ENCODE measurements around the gene ZNF736. TPM values are rescaled to one million over a fixed set of nuclear protein-coding genes. Genes with fewer than 3 reads are reported as not detected.
"Not testable (repeated sequence)": the region's sequence is repeated elsewhere in the genome, so short reads cannot be mapped to it uniquely, and the experiment has no call there.

ZNF736 gene
- total and polyA plus RNA-seq, 8 donors, result 0.46 to 50.7 (median 6.7) TPM

GRCh38 chr7:64320547-64321513 lies 7.1 kb downstream of the ZNF736 start:
- intact Hi-C loops (cut with DNase I; ENCODE audit: low total_unique reads), result no loop called here
- peaks cover 0 to 4% (median under 1%) of the 10 kb centered on the region in 4 donors for H3K4me1 ChIP-seq
- no peak overlapping the region for H3K27ac ChIP-seq
- H3K9me3 ChIP-seq, result peaks cover under 1 to 23% (median 5%) of the 10 kb centered on the region in 4 donors
- no peak overlapping the region for H3K4me3 ChIP-seq
- no peak for TF ChIP-seq POLR2AphosphoS5 (IDR thresholded peaks at IDR 0.05)
- TF ChIP-seq EP300 (IDR thresholded peaks at IDR 0.05), result no peak
- TF ChIP-seq CTCF (IDR thresholded peaks at IDR 0.05), result no peak
- TF ChIP-seq POLR2A (IDR thresholded peaks at IDR 0.05), result no peak
- WGBS, 5 donors, result 89 to 94% (median 90%) methylated on average over 3 of the region's 3 CpGs
- no peak for DNase-seq
- H3K36me3 ChIP-seq, result peaks cover 3 to 10% (median 5%) of the 10 kb centered on the region in 4 donors
- no peaks in the 10 kb centered on the region for H3K27me3 ChIP-seq

DNA sequence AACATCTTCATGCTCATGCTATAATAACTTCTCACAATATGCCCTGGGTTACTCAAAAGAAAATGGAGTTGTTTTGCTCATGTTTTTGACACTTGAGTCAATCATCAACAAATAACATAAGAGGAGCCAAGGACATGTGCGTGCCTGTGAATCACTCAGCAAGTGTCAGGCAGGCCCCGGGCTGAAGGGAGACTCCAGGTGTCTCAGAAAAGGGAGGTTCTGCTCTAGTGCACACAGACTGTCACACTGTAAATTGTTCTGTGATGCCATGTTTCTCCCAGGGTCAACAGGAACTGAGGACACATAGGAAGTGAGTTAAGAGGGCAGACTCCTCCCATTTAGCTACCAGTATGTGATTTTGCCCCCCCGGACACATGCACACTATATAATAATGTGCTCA lies 10.4 kb downstream of the ZNF736 start:
- WGBS, 5 donors, result 83 to 95% (median 91%) methylated on average over 3 of the region's 3 CpGs
- H3K27ac ChIP-seq; DNase-seq; H3K4me1 ChIP-seq; H3K4me3 ChIP-seq; H3K27me3 ChIP-seq; intact Hi-C loops (cut with DNase I; ENCODE audit: low total_unique reads): not testable (repeated sequence)
- Histone ChIP-seq H3K9me3 (peaks cover 4 to 49% (median 17%) of the 10 kb centered on the region in 4 donors), H3K36me3 (peaks cover 3 to 12% (median 9%) of the 10 kb centered on the region in 4 donors)

- H3K4me1 ChIP-seq; intact Hi-C loops (cut with DNase I; ENCODE audit: low total_unique reads); H3K27me3 ChIP-seq; H3K27ac ChIP-seq; DNase-seq; H3K4me3 ChIP-seq: not testable (repeated sequence)
- peaks cover 4 to 70% (median 41%) of the 10 kb centered on the region in 4 donors for H3K36me3 ChIP-seq
- 94 to 99% (median 97%) methylated on average over 3 of the region's 3 CpGs for WGBS, 5 donors
- peaks cover 66 to 100% (median 96%) of the 10 kb centered on the region in 4 donors for H3K9me3 ChIP-seq
These were observed 35.0 kb downstream of the ZNF736 start for GRCh38 chr7:64348713-64349210.

- Histone ChIP-seq H3K4me1 (no peaks in the 10 kb centered on the region), H3K36me3 (peaks cover 0 to 12% (median 0%) of the 10 kb centered on the region in 4 donors), H3K27me3 (no peaks in the 10 kb centered on the region), H3K4me3 (no peak overlapping the region), H3K27ac (no peak overlapping the region), H3K9me3 (peaks cover 18 to 98% (median 82%) of the 10 kb centered on the region in 4 donors)
- WGBS, 5 donors, result 94 to 97% (median 94%) methylated on average over 2 of the region's 2 CpGs
- no peak for DNase-seq
- no peak for TF ChIP-seq CTCF (IDR thresholded peaks at IDR 0.05)
- no peak for TF ChIP-seq POLR2AphosphoS5 (IDR thresholded peaks at IDR 0.05)
- TF ChIP-seq POLR2A (IDR thresholded peaks at IDR 0.05), result no peak
- TF ChIP-seq EP300 (IDR thresholded peaks at IDR 0.05), result no peak
- intact Hi-C loops (cut with DNase I; ENCODE audit: low total_unique reads), result no loop called here
These were observed 45.8 kb downstream of the ZNF736 start for GRCh38 chr7:64359543-64359942.

- no peak for TF ChIP-seq POLR2A (IDR thresholded peaks at IDR 0.05)
- no peak for TF ChIP-seq POLR2AphosphoS5 (IDR thresholded peaks at IDR 0.05)
- TF ChIP-seq EP300 (IDR thresholded peaks at IDR 0.05), result no peak
- no peak for TF ChIP-seq CTCF (IDR thresholded peaks at IDR 0.05)
- no peak for DNase-seq
- WGBS, 5 donors, result 77 to 97% (median 92%) methylated on average over 2 of the region's 2 CpGs
- H3K4me3 ChIP-seq, result no peak overlapping the region
- H3K27me3 ChIP-seq, result no peaks in the 10 kb centered on the region
- intact Hi-C loops (cut with DNase I; ENCODE audit: low total_unique reads), result no loop called here
- H3K9me3 ChIP-seq, result peaks cover 4 to 89% (median 58%) of the 10 kb centered on the region in 4 donors
- no peaks in the 10 kb centered on the region for H3K36me3 ChIP-seq
- no peak overlapping the region for H3K27ac ChIP-seq
- H3K4me1 ChIP-seq, result no peaks in the 10 kb centered on the region
These were observed 57.4 kb downstream of the ZNF736 start for GRCh38 chr7:64371116-64371515.

Measured in stomach (tissue), 9 donors.